Neuronal stem cell (in vitro differentiated cells): ENCODE data around the gene JUP.

ENCODE experiments used
- DNase-seq: peaks from one replicate; pipeline ENCODE4 v3.0.0-alpha.2; 2013; ENCODE audit warnings: low spot score
- H2AFZ ChIP-seq: one replicate; pipeline ENCODE4 v1.6.1; 2013; ENCODE audit warnings: mild to moderate bottlenecking, low read length, inconsistent platforms
- H2AK5ac ChIP-seq: 2 replicates; pipeline ENCODE4 v1.6.1; 2013; ENCODE audit warnings: low read depth, mild to moderate bottlenecking, inconsistent platforms, low read length, moderate library complexity, mixed read lengths
- H2BK120ac ChIP-seq: 2 replicates; pipeline ENCODE4 v1.6.1; 2013; ENCODE audit warnings: low read depth, mild to moderate bottlenecking, inconsistent platforms, low read length, moderate library complexity, mixed read lengths
- H2BK12ac ChIP-seq: one replicate; pipeline ENCODE4 v1.6.1; 2013; ENCODE audit warnings: low read length, inconsistent platforms
- H2BK15ac ChIP-seq: 2 replicates; pipeline ENCODE4 v1.6.1; 2013; ENCODE audit warnings: mild to moderate bottlenecking, low read length, inconsistent platforms, mixed read lengths
- H2BK5ac ChIP-seq: one replicate; pipeline ENCODE4 v1.6.1; 2013; ENCODE audit warnings: inconsistent platforms, mild to moderate bottlenecking, low read length, moderate library complexity
- H3K14ac ChIP-seq: one replicate; pipeline ENCODE4 v1.6.1; 2013; ENCODE audit warnings: low read length, inconsistent platforms
- H3K18ac ChIP-seq: 2 replicates; pipeline ENCODE4 v1.6.1; 2013; ENCODE audit warnings: low read length, inconsistent platforms
- H3K23ac ChIP-seq: 2 replicates; pipeline ENCODE4 v1.6.1; 2013; ENCODE audit warnings: low read depth, mild to moderate bottlenecking, mixed read lengths, low read length, inconsistent platforms; ENCODE audit not compliant: poor library complexity
- H3K27ac ChIP-seq: replicated peaks from 3 replicates; pipeline ENCODE4 v1.5.1; 2013; ENCODE audit warnings: low read length, inconsistent platforms
- H3K27me3 ChIP-seq, 3 experiments: 2 replicates each; pipeline ENCODE4 v1.6.1; 2013; ENCODE audit warnings: low read length in 3 of 3, mild to moderate bottlenecking in 2 of 3, inconsistent platforms in 1 of 3, low read depth in 1 of 3, mixed read lengths in 1 of 3, moderate library complexity in 1 of 3; ENCODE audit not compliant: control insufficient read depth in 3 of 3, insufficient read depth in 3 of 3
- H3K36me3 ChIP-seq, 2 donors: replicated peaks in 1 of 2; 2 replicates each; pipeline ENCODE4 v1.6.1; 2013; ENCODE audit warnings: low read length in 2 of 2; ENCODE audit not compliant: control insufficient read depth in 2 of 2, insufficient read depth in 2 of 2
- H3K4ac ChIP-seq: 2 replicates; pipeline ENCODE4 v1.6.1; 2013; ENCODE audit warnings: inconsistent platforms, mild to moderate bottlenecking, low read length, moderate library complexity
- H3K4me1 ChIP-seq, 2 donors: 1 replicate in 1 of 2; 2 replicates in 1 of 2; pipeline ENCODE4 v1.6.1; 2013; ENCODE audit warnings: low read length in 2 of 2, low read depth in 1 of 2; ENCODE audit not compliant: control insufficient read depth in 2 of 2, insufficient read depth in 1 of 2
- H3K4me2 ChIP-seq: one replicate; pipeline ENCODE4 v1.6.1; 2013; ENCODE audit warnings: mild to moderate bottlenecking, low read length, inconsistent platforms; ENCODE audit not compliant: insufficient read depth, poor library complexity, severe bottlenecking
- H3K4me3 ChIP-seq, 2 donors: 2 replicates each; pipeline ENCODE4 v1.5.1; 2013; ENCODE audit warnings: low read length in 2 of 2, mild to moderate bottlenecking in 2 of 2, inconsistent platforms in 1 of 2, moderate library complexity in 1 of 2
- H3K79me1 ChIP-seq: one replicate; pipeline ENCODE4 v1.6.1; 2013; ENCODE audit warnings: low read depth, mild to moderate bottlenecking, inconsistent platforms, low read length, moderate library complexity
- H3K9ac ChIP-seq: one replicate; pipeline ENCODE4 v1.6.1; 2013; ENCODE audit warnings: mild to moderate bottlenecking, low read depth, low read length, inconsistent platforms; ENCODE audit not compliant: poor library complexity
- H3K9me3 ChIP-seq, 2 donors: replicated peaks in 1 of 2; 2 replicates each; pipeline versions ENCODE3 to v1.6.1; 2013; ENCODE audit warnings: low read length in 2 of 2, mild to moderate bottlenecking in 2 of 2, inconsistent platforms in 1 of 2, low read depth in 1 of 2, mixed read lengths in 1 of 2, moderate library complexity in 1 of 2; ENCODE audit not compliant: control insufficient read depth in 2 of 2, insufficient read depth in 1 of 2
- H4K8ac ChIP-seq: one replicate; pipeline ENCODE4 v1.6.1; 2013; ENCODE audit warnings: low read depth, mild to moderate bottlenecking, inconsistent platforms, low read length, moderate library complexity
- H4K91ac ChIP-seq: one replicate; pipeline ENCODE4 v1.6.1; 2013; ENCODE audit warnings: low read length, low read depth, mild to moderate bottlenecking, inconsistent platforms; ENCODE audit not compliant: poor library complexity
- WGBS, 2 donors: extraction: QIAGEN DNeasy Blood & Tissue Kit; methylation state at CpG; one replicate each; pipeline ENCODE4 v1.1.7; 2013; ENCODE audit warnings: missing lambda C conversion rate in 2 of 2, mixed read lengths in 1 of 2; ENCODE audit not compliant: insufficient read length in 2 of 2, insufficient replicate concordance in 1 of 2; ENCODE audit errors: extremely low coverage in 2 of 2; 5-methylcytosine and 5-hydroxymethylcytosine counted together

Gene JUP

DNA sequence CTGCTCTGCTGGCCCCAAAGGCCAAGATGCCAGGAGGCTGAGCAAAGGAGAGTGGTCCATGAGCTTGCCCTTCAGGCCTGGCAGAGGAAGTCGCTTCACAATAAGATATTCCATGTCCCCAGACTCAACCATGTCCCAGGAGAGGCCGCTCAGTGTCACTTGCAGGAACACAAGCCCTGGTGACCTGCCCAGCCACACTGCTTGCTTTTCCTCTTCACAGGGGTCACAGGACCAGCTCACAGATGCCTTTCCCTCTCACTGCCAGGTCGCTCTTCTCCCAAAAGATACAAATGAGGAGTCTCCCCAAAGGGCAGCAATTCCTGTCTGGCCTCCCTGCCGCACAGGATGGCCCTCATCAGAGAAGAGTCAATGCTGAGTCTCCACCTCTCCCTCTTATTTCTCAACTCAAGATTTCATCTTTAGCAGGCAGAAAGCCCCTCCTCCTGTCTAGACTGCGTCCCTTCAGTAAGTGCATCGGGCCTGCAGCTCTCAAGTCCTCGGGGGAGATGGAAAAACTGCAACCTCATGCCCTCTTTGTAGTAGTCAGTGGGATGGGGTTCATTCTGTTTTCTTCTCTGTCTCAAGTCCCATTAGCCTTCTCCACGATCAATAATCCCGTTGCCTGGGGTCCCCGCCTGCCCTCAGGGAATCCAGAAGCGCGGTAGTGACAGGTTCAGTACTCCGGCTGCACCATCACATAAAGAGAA lies 5.0 kb downstream of the JUP start:
- no peak overlapping the region for H2BK15ac ChIP-seq
- peaks cover 2% of the 10 kb centered on the region for H3K79me1 ChIP-seq
- H3K18ac ChIP-seq: no peak overlapping the region
- no peaks in the 10 kb centered on the region for H3K27me3 ChIP-seq
- no peak overlapping the region for H2AFZ ChIP-seq
- H3K23ac ChIP-seq: no peak overlapping the region
- H2AK5ac ChIP-seq: no peak overlapping the region
- no peak overlapping the region for H2BK12ac ChIP-seq
- H4K91ac ChIP-seq: no peak overlapping the region
- no peak overlapping the region for H3K4ac ChIP-seq
- no peak for DNase-seq
- no peak overlapping the region for H2BK5ac ChIP-seq
- H3K9ac ChIP-seq: no peak overlapping the region
- peaks cover 21 to 28% of the 10 kb centered on the region in 2 donors for H3K4me1 ChIP-seq
- no peak overlapping the region for H2BK120ac ChIP-seq
- H3K14ac ChIP-seq: no peak overlapping the region
- no CpG with 5 or more reads among the region's 13 CpGs for WGBS, 2 donors
- no peak overlapping the region for H3K4me3 ChIP-seq
- H3K9me3 ChIP-seq: no peaks in the 10 kb centered on the region
- peaks cover 0 to 3% of the 10 kb centered on the region in 2 donors for H3K36me3 ChIP-seq
- H4K8ac ChIP-seq: no peak overlapping the region
- no peak overlapping the region for H3K27ac ChIP-seq
- no peak overlapping the region for H3K4me2 ChIP-seq

DNA sequence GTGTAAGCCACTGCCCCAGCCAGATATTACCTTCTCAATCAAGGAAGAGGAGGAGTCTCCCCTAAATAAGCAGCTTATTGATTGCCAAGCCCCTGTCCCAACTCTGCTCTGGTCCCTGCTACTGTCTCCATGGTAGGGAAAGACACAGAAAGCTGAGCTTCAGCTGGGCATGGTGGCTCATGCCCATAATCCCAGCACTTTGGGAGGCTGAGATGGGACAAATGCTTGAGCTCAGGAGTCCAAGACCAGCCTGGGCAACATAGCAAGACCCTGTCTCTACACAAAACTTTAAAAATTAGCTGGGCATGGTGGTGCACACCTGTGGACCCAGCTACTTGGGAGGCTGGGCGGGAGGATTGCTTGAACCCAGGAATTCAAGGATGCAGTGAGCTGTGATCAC lies 6.6 kb downstream of the JUP start:
- H3K36me3 ChIP-seq: peaks cover 0 to 3% of the 10 kb centered on the region in 2 donors
- no peak overlapping the region for H4K8ac ChIP-seq
- peaks cover 32 to 36% of the 10 kb centered on the region in 2 donors for H3K4me1 ChIP-seq
- no peak overlapping the region for H3K9ac ChIP-seq
- no peak overlapping the region for H2AK5ac ChIP-seq
- no peak overlapping the region for H3K23ac ChIP-seq
- H3K27me3 ChIP-seq: no peaks in the 10 kb centered on the region
- no CpG with 5 or more reads among the region's 1 CpG for WGBS, 2 donors
- no peak overlapping the region for H2BK5ac ChIP-seq
- no peaks in the 10 kb centered on the region for H3K9me3 ChIP-seq
- no peak overlapping the region for H2BK12ac ChIP-seq
- H3K79me1 ChIP-seq: peaks cover 2% of the 10 kb centered on the region
- no peak overlapping the region for H3K4me2 ChIP-seq
- no peak overlapping the region for H4K91ac ChIP-seq
- no peak overlapping the region for H2AFZ ChIP-seq
- H3K4ac ChIP-seq: no peak overlapping the region
- no peak overlapping the region for H2BK15ac ChIP-seq
- no peak overlapping the region for H2BK120ac ChIP-seq
- H3K14ac ChIP-seq: no peak overlapping the region
- no peak overlapping the region for H3K27ac ChIP-seq
- no peak overlapping the region for H3K18ac ChIP-seq
- DNase-seq: no peak
- H3K4me3 ChIP-seq: no peak overlapping the region

DNA sequence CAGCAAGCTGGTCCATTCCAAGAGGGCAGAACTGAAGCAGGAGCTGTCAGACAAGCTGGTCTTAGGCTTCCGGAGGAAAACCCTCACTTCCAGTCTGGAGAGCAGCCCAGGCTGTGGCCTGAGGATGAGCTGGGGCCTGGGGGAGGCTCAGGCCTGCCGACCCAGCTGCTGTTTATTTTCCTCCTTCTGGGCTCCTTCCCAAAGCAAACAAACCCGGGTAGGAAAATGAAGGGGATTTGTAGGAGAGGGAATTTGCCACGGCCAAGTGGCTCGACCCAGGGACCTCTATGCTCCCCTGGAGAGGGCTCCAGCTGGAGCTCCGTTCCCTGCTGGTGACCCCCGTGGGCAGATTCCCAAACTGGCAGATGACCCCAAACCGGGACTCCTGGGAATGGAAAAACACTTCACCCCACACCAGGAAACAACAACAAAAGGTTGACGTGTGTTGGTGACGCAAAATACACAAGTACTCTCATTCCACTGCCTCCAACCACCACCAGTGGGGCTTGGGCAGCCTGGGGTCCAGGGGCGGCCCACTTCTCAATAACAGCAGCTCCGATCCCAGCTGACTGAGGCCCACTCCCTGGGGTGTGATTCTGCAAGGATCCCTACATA lies 8.8 kb downstream of the JUP start:
- H3K27ac ChIP-seq: peak overlapping the region; percentile 60
- H3K9me3 ChIP-seq: no peaks in the 10 kb centered on the region
- no peaks in the 10 kb centered on the region for H3K27me3 ChIP-seq
- H4K8ac ChIP-seq: no peak overlapping the region
- H3K18ac ChIP-seq: peak overlapping the region; percentile 73
- no CpG with 5 or more reads among the region's 12 CpGs for WGBS, 2 donors
- DNase-seq: no peak
- no peak overlapping the region for H3K4ac ChIP-seq
- peaks cover 4 to 5% of the 10 kb centered on the region in 2 donors for H3K36me3 ChIP-seq
- H3K14ac ChIP-seq: no peak overlapping the region
- H2BK15ac ChIP-seq: no peak overlapping the region
- H3K23ac ChIP-seq: no peak overlapping the region
- H3K9ac ChIP-seq: no peak overlapping the region
- H2BK120ac ChIP-seq: no peak overlapping the region
- peaks cover 35 to 44% of the 10 kb centered on the region in 2 donors for H3K4me1 ChIP-seq
- no peak overlapping the region for H3K4me2 ChIP-seq
- H3K4me3 ChIP-seq: no peak overlapping the region
- no peak overlapping the region for H4K91ac ChIP-seq
- peaks cover 3% of the 10 kb centered on the region for H3K79me1 ChIP-seq
- H2AK5ac ChIP-seq: peak overlapping the region; percentile 67
- no peak overlapping the region for H2AFZ ChIP-seq
- H2BK5ac ChIP-seq: peak overlapping the region; percentile 42
- H2BK12ac ChIP-seq: no peak overlapping the region

DNA sequence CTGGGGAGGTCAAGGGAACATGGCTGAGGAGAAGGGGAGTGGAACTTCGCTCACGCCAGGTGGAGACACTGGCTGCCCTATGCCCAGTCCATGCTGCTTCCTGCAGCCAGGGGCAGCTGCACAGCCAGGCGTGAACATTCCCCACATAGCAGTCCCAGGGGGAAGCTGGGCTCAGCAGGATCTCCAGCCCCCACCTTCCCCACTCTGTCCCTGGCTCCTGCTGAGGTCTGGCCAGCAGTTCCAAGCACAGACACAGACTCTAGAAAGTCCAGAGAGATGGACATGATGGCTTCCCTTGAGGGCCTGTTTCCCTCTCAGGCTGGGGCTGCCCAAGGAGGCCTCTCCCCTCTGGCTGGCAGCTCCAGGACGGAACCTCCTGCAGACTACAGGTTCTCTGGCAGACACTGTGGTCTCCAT lies 9.3 kb downstream of the JUP start:
- H2BK120ac ChIP-seq: no peak overlapping the region
- peaks cover 33 to 44% of the 10 kb centered on the region in 2 donors for H3K4me1 ChIP-seq
- no peak overlapping the region for H3K23ac ChIP-seq
- H3K14ac ChIP-seq: no peak overlapping the region
- H2AFZ ChIP-seq: no peak overlapping the region
- H2BK15ac ChIP-seq: no peak overlapping the region
- peak overlapping the region; percentile 42 for H2BK5ac ChIP-seq
- H4K8ac ChIP-seq: no peak overlapping the region
- no peak for DNase-seq
- peak overlapping the region; percentile 38 for H3K18ac ChIP-seq
- no peak overlapping the region for H2BK12ac ChIP-seq
- no peak overlapping the region for H4K91ac ChIP-seq
- H3K27me3 ChIP-seq: no peaks in the 10 kb centered on the region
- peaks cover 6 to 8% of the 10 kb centered on the region in 2 donors for H3K36me3 ChIP-seq
- H3K79me1 ChIP-seq: peaks cover 6% of the 10 kb centered on the region
- H3K4me3 ChIP-seq: no peak overlapping the region
- no peak overlapping the region for H3K4ac ChIP-seq
- H3K27ac ChIP-seq: peak overlapping the region; percentile 60
- H3K4me2 ChIP-seq: no peak overlapping the region
- H3K9ac ChIP-seq: peak overlapping the region; percentile 9
- no CpG with 5 or more reads among the region's 4 CpGs for WGBS, 2 donors
- H3K9me3 ChIP-seq: no peaks in the 10 kb centered on the region
- peak overlapping the region; percentile 67 for H2AK5ac ChIP-seq
